HL-60 (cell line): Measurements from ENCODE around the gene DDRGK1.

Experiments
- CTCF ChIP-seq: IDR thresholded peaks from one replicate; pipeline ENCODE4 v1.5.1; 2011; ENCODE audit warnings: low read length, control low read depth, inconsistent platforms; ENCODE audit not compliant: insufficient read depth
- GABPA ChIP-seq: IDR thresholded peaks from 2 replicates; pipeline ENCODE4 v1.6.1; 2012; ENCODE audit warnings: low read depth
- POLR2AphosphoS5 ChIP-seq: IDR thresholded peaks from 2 replicates; pipeline ENCODE4 v1.6.1; 2012; ENCODE audit warnings: low read depth

GRCh38 chr20:3166913-3167342 is 37.6 kb downstream of the DDRGK1 start:
- TF ChIP-seq CTCF (no peak), POLR2AphosphoS5 (no peak), GABPA (no peak)
